Prostate gland (tissue), 2 donors: ENCODE results near the gene EEF2KMT. TPM values are rescaled to one million over a fixed set of nuclear protein-coding genes. Genes with fewer than 3 reads are reported as not detected.
A peak's percentile ranks its signal among the peaks of the same experiment; 100 is the strongest.

Experiments used
- DNase-seq: peaks from one replicate; pipeline ENCODE4 v3.0.0-alpha.2; 2019; ENCODE audit warnings: low spot score
- H3K27ac ChIP-seq, 2 donors: fragments of 200-600 bp; sonication (generic); 2 replicates each; pipeline ENCODE4 v1.5.1; 2017 to 2019
- H3K27me3 ChIP-seq: fragments of 200-600 bp; sonication (generic); replicated peaks from 2 replicates; pipeline ENCODE4 v1.5.1; 2019; ENCODE audit not compliant: insufficient read depth
- H3K36me3 ChIP-seq, 2 donors: fragments of 200-600 bp; sonication (generic); 1 replicate in 1 of 2; 2 replicates in 1 of 2; pipeline versions ENCODE4 v1.5.1 to v1.8.1; 2017 to 2019
- H3K4me1 ChIP-seq: fragments of 200-600 bp; sonication (generic); replicated peaks from 2 replicates; pipeline ENCODE4 v1.5.1; 2019
- H3K4me3 ChIP-seq, 2 donors: fragments of 200-600 bp; sonication (generic); 2 replicates each; pipeline ENCODE4 v1.5.1; 2017 to 2019
- H3K9me3 ChIP-seq: fragments of 200-600 bp; sonication (generic); 2 replicates; pipeline ENCODE4 v1.5.1; 2017
- POLR2A ChIP-seq: fragments of 450-650 bp; IDR thresholded peaks from one replicate; pipeline ENCODE4 v1.6.1; 2016; ENCODE audit warnings: antibody characterized with exemption, mild to moderate bottlenecking
- POLR2AphosphoS5 ChIP-seq: sonication (generic); formaldehyde crosslinking; IDR thresholded peaks from one replicate; pipeline ENCODE4 v1.6.1; 2017; ENCODE audit warnings: antibody characterized with exemption
- WGBS: methylation state at CpG from one replicate; pipeline ENCODE4 v1.1.5; 2018; 5-methylcytosine and 5-hydroxymethylcytosine counted together
- intact Hi-C: fragments of 100-400 bp; cut with DNase I; formaldehyde crosslinking; loops from one replicate; pipeline ENCODE4 v1.14.2; 2022
- total RNA-seq, 2 donors: library from RNA; depleted of rRNA; stranded (reverse); fragments of >200 nt; gene quantifications; one replicate each; pipeline ENCODE4 v1.1.0, GENCODE V29; 2016
- TF ChIP-seq, protein P1 (sequence below), 4 experiments: fragments of 200-600 bp in 2 of 4; fragments of 450-650 bp in 2 of 4; sonication (generic) in 2 of 4; IDR thresholded peaks; 1 replicate in 3 of 4; 2 replicates in 1 of 4; pipeline ENCODE4 v1.5.1; 2016 to 2019; ENCODE audit warnings: antibody characterized with exemption in 4 of 4, mild to moderate bottlenecking in 2 of 4, moderate library complexity in 2 of 4

EEF2KMT gene
- total RNA-seq, 2 donors from 2014 or later = 10.1 to 10.8 TPM

DNA sequence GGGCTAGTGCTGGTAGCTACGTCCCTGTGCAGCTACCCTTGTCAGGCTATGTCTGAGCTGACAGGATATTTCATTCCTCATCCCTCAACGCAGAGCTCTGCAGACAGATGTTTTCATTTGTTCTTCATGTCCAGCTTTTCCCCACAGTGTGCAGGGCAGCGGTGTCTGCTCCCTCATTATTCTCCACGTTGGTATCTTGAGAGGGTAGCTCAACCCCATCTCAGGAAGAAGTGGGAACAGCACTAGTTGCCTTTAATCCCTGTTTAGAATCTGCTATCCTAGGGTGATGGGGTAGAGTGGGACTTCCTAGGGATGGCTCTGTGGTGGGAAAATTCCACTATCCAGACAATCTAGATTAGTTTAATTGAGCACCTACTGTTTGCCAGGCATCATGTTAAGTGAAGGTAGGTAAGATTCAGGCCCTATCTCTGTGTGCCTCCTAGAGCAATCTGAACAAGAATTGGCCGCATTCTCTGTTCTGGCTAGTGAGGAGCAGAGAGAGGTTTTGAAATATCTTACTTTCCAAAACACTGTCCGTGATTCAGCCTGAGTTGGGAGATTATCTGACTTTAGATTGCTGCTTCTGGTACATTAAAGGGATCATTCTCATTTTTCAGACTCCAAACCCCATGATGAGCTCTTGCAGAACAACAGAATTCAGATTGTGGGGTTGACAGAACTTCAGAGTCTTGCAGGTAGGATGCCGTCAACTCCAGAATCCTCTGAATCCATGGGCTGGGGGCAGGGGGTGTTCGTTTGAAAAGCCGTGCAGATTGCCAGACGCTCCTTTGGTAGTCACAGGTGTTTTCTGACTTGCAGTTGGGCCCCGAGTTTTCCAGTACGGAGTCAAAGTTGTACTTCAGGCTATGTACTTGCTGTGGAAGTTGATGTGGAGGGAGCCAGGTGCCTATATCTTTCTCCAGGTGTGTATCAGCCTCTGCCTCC, 25.0 kb downstream of the EEF2KMT start:
- TF ChIP-seq, protein P1, sequence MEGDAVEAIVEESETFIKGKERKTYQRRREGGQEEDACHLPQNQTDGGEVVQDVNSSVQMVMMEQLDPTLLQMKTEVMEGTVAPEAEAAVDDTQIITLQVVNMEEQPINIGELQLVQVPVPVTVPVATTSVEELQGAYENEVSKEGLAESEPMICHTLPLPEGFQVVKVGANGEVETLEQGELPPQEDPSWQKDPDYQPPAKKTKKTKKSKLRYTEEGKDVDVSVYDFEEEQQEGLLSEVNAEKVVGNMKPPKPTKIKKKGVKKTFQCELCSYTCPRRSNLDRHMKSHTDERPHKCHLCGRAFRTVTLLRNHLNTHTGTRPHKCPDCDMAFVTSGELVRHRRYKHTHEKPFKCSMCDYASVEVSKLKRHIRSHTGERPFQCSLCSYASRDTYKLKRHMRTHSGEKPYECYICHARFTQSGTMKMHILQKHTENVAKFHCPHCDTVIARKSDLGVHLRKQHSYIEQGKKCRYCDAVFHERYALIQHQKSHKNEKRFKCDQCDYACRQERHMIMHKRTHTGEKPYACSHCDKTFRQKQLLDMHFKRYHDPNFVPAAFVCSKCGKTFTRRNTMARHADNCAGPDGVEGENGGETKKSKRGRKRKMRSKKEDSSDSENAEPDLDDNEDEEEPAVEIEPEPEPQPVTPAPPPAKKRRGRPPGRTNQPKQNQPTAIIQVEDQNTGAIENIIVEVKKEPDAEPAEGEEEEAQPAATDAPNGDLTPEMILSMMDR (IDR thresholded peaks at IDR 0.05) = no peak
- no peak for TF ChIP-seq POLR2A
- no peak for TF ChIP-seq POLR2AphosphoS5
- peak overlapping the region; percentile 60 to 70 for H3K27ac ChIP-seq

DNA sequence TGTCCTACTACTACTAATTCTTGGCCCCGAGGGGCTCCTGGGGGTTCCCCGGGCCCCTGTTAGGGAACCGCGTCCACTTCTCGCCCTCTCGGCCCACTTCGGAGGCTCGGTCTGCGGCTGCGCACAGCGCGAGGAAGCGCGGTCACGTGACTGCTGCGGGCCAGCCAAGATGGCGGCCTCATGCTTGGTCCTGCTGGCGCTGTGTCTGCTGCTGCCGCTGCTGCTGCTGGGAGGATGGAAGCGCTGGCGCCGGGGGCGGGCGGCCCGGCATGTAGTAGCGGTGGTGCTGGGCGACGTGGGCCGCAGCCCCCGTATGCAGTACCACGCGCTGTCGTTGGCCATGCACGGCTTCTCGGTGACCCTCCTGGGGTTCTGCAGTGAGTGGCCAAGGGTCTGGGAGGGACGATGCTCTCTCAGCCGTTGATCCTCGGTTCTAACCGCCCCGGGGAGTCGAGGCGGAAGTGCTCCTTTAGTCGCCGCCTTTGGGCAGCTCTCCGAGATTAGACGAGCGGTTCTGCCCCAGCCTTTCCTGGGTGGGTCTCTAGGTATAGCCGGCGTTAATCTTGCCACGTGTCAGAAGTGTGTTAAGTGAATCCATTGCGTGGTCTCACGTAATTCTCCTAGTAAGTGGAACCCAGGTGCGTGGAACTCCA, 25.8 kb downstream of the EEF2KMT start, which contains the start of gene ALG1:
TSS of gene ALG1 (plus strand) at position 163 of the 653 bp plus-strand sequence. CDS start at position 170, 7 bp downstream.
- no peaks in the 10 kb centered on the region for H3K4me1 ChIP-seq
- TF ChIP-seq POLR2AphosphoS5 (peak; percentile 96), POLR2A (peak; percentile 53)
- TF ChIP-seq, protein P1 (IDR thresholded peaks at IDR 0.05) = peak in 1 of 4 experiments; percentile 25
- no peaks in the 10 kb centered on the region for H3K9me3 ChIP-seq
- WGBS = 1% methylated on average over 52 of the region's 53 CpGs
- no peaks in the 10 kb centered on the region for H3K27me3 ChIP-seq
- DNase-seq = peak; percentile 85
- H3K27ac ChIP-seq = peak within 1 kb of the TSS; percentile 60 to 70
- H3K4me3 ChIP-seq = peak within 1 kb of the TSS; percentile 68 to 85
- H3K36me3 ChIP-seq = no peaks in the 10 kb centered on the region
- intact Hi-C loops = no loop called here

More for the DNA sequence above, 25.0 kb downstream of the EEF2KMT start:
- H3K9me3 ChIP-seq = no peaks in the 10 kb centered on the region
- no peaks in the 10 kb centered on the region for H3K27me3 ChIP-seq
- intact Hi-C loops = no loop called here
- 60% methylated on average over 12 of the region's 12 CpGs for WGBS
- H3K4me3 ChIP-seq = peak overlapping the region; percentile 68 to 85
- no peak for DNase-seq
- H3K4me1 ChIP-seq = no peaks in the 10 kb centered on the region
- no peaks in the 10 kb centered on the region for H3K36me3 ChIP-seq

DNA sequence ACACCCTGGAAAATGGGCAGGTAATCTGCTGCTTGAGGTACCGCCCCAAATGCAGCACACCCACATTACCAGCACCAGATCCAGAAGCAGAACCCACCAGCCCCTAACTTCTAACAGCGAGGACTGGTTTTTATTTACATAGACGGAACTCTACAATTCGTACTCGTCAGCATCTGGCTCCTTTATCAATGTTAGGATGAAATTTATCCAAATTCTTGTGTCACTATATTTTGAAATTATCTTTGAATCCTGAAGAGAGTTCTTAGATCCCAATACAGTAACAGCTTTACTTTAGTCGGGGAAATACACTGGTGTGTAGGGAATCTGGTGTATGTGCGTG, 26.3 kb downstream of the EEF2KMT start:
- H3K9me3 ChIP-seq = no peaks in the 10 kb centered on the region
- TF ChIP-seq, protein P1 (IDR thresholded peaks at IDR 0.05) = no peak
- no peak for TF ChIP-seq POLR2A
- TF ChIP-seq POLR2AphosphoS5 = no peak
- no peaks in the 10 kb centered on the region for H3K27me3 ChIP-seq
- DNase-seq = no peak
- H3K4me1 ChIP-seq = no peaks in the 10 kb centered on the region
- peak overlapping the region; percentile 68 to 85 for H3K4me3 ChIP-seq
- H3K36me3 ChIP-seq = no peaks in the 10 kb centered on the region
- H3K27ac ChIP-seq = peak overlapping the region; percentile 60 to 70
- 55% methylated on average over 7 of the region's 7 CpGs for whole genome bisulfite sequencing
- intact Hi-C loops = no loop called here

DNA sequence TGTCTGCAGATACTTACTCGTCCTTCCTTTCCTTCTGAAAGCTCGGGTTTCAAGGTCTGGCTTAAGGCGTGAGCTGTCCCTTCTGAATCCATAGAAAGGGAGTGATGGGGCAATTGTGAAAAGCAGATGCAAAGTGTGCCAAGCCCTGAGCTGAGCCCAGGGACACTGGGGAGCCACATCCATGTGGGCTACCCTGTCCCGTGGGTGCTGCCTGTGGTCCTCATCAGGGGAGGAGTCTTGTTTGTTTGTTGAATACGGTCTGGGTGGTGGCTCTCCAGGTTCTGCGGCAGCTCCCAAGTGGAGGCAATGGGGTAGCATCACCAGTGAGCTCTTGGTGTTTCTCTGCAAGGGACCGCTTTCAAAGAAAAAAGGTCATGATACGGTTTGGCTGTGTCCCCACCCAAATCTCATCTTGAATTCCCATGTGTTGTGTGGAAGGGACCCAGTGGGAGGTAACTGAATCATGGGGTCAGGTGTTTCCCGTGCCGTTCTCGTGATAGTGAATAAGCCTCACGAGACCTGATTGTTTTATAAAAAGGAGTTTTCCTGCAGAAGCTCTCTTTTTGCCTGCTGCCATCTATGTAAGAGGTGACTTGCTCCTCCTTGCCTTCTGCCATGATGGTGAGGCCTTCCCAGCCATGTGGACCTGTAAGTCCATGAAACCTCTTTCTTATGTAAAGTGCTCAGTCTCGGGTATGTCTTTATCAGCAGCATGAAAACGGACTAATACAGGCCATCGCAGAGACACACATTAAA, 27.0 kb downstream of the EEF2KMT start:
- intact Hi-C loops = no loop called here
- no peak overlapping the region for H3K27ac ChIP-seq
- TF ChIP-seq, protein P1 (IDR thresholded peaks at IDR 0.05) = no peak
- TF ChIP-seq POLR2AphosphoS5 = no peak
- no peak for TF ChIP-seq POLR2A
- no peak for DNase-seq
- WGBS = 85% methylated on average over 15 of the region's 15 CpGs
- no peaks in the 10 kb centered on the region for H3K27me3 ChIP-seq
- H3K4me1 ChIP-seq = no peaks in the 10 kb centered on the region
- no peaks in the 10 kb centered on the region for H3K36me3 ChIP-seq
- H3K4me3 ChIP-seq = no peak overlapping the region
- H3K9me3 ChIP-seq = no peaks in the 10 kb centered on the region
